ENCODE data around the gene TRIM8. TPM values are rescaled to one million over a fixed set of nuclear protein-coding genes. Genes with fewer than 3 reads are reported as not detected.

The TRIM8 gene
- total RNA-seq, 1 experiment from 2014 or later = 61.4 TPM

DNA sequence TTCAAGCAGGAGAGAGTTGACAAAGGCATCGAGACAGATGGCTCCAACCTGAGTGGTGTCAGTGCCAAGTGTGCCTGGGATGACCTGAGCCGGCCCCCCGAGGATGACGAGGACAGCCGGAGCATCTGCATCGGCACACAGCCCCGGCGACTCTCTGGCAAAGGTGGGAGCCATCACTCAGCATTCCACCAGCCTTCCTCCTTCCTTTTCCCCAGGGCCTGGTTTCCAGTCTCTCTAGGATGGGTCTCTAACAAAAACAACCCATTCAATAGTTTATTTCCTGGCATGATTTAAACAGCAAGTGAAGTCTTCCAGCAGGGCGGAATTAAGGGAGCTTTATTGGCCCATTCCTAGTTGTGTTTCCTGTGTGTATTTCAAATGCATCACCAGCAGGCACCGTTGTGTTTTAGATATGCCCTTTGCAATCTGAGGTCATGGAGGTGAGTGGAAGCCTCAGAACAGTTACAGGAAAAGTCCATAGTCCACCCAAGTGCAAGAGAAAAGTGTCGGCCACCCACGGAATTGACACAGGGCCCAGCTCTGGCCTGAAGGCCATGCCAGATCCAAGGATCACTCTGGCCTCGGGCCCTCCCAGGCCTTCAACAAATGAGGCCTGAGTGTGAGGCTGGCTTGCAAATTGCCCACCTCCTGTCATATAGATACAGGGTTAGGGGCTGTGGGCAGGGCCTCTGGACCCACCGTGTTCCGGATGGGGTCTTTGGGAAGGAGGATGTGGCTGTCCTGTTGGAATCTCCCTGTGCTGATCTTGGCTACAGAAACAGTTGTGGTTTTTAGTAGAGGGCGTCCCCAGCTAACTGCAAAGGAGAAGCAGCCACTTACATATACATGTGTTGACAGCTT is 46.9 kb upstream of the TRIM8 start:
- Histone ChIP-seq H3K36me3 (ENCODE audit: low read depth, low read length) (no peaks in the 10 kb centered on the region), H3K4me3 (ENCODE audit: low read length) (no peak overlapping the region), H2AFZ (ENCODE audit: low read length) (no peak overlapping the region), H3K79me2 (ENCODE audit: low read length) (no peaks in the 10 kb centered on the region), H4K20me1 (ENCODE audit: low read length) (no peaks in the 10 kb centered on the region), H3K9me2 (replicated peaks; ENCODE audit: low read length) (no peaks in the 10 kb centered on the region), H3K9me3 (ENCODE audit: low read length) (no peaks in the 10 kb centered on the region), H3K27ac (ENCODE audit: low read length) (no peak overlapping the region), H3F3A (ENCODE audit: low read length, unreplicated experiment) (no peaks in the 10 kb centered on the region), H3K4me1 (ENCODE audit: insufficient read depth, low read length) (peaks cover 18% of the 10 kb centered on the region), H3K4me2 (ENCODE audit: low read length) (no peak overlapping the region), H3K9ac (ENCODE audit: low read length) (no peak overlapping the region), H3K27me3 (ENCODE audit: low read length) (no peaks in the 10 kb centered on the region)
- no peak for ATAC-seq
- BruUV-seq (replicated peaks) = no TSS peak
- ChIA-PET CTCF (interaction anchor here (0.6 kb wide), 1 partner anchor 88 kb away, joined by 3 read pairs; no protein-coding TSS in a partner anchor), POLR2A (ENCODE audit: unreplicated experiment) (interaction anchor here (0.7 kb wide), 1 partner anchor 69 kb away, joined by 3 read pairs; no protein-coding TSS in a partner anchor)
- no peak for DNase-seq
- TF ChIP-seq, protein P1, sequence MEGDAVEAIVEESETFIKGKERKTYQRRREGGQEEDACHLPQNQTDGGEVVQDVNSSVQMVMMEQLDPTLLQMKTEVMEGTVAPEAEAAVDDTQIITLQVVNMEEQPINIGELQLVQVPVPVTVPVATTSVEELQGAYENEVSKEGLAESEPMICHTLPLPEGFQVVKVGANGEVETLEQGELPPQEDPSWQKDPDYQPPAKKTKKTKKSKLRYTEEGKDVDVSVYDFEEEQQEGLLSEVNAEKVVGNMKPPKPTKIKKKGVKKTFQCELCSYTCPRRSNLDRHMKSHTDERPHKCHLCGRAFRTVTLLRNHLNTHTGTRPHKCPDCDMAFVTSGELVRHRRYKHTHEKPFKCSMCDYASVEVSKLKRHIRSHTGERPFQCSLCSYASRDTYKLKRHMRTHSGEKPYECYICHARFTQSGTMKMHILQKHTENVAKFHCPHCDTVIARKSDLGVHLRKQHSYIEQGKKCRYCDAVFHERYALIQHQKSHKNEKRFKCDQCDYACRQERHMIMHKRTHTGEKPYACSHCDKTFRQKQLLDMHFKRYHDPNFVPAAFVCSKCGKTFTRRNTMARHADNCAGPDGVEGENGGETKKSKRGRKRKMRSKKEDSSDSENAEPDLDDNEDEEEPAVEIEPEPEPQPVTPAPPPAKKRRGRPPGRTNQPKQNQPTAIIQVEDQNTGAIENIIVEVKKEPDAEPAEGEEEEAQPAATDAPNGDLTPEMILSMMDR (conservative IDR thresholded peaks at IDR 0.05; ENCODE audit: low read depth, low read length) = no peak
- no peak for TF ChIP-seq EZH2phosphoT487 (IDR thresholded peaks at IDR 0.05; ENCODE audit: borderline replicate concordance, low read length)
- no peak for TF ChIP-seq EZH2 (IDR thresholded peaks at IDR 0.05; ENCODE audit: low read length, unreplicated experiment)
- intact Hi-C loops (cut with micrococcal nuclease) = loop anchor here (10.0 kb wide), 1 partner anchor 47 kb away; the partner anchor contains the start of gene TRIM8

DNA sequence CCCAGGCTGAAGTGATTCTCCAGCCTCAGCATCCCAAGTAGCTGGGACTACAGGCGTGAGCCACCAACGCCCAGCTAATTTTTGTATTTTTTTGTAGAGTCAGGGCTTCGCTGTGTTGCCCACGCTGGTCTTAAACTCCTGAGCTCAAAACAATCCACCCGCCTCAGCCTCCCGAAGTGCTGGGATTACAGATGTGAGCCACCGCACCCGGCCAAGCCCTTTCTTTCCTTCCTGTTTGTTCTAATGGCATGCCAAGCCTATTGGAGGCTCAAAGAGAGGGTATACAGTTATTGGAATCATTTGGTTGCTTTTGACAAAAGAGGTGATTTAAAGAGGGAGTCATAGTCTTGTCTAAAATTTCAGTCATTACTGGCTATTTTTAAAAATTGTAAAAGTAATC is 46.0 kb upstream of the TRIM8 start:
- no peak overlapping the region for H3K9ac ChIP-seq (ENCODE audit: low read length)
- H3F3A ChIP-seq (ENCODE audit: low read length, unreplicated experiment) = no peaks in the 10 kb centered on the region
- no TSS peak for BruUV-seq (replicated peaks)
- H3K4me3 ChIP-seq (ENCODE audit: low read length) = no peak overlapping the region
- CTCF ChIA-PET = no interaction called here
- H3K4me1 ChIP-seq (ENCODE audit: insufficient read depth, low read length) = peaks cover 11% of the 10 kb centered on the region
- no peaks in the 10 kb centered on the region for H4K20me1 ChIP-seq (ENCODE audit: low read length)
- H2AFZ ChIP-seq (ENCODE audit: low read length) = no peak overlapping the region
- TF ChIP-seq, protein P1 (conservative IDR thresholded peaks at IDR 0.05; ENCODE audit: low read depth, low read length) = no peak
- TF ChIP-seq EZH2 (IDR thresholded peaks at IDR 0.05; ENCODE audit: low read length, unreplicated experiment) = no peak
- no peak for TF ChIP-seq EZH2phosphoT487 (IDR thresholded peaks at IDR 0.05; ENCODE audit: borderline replicate concordance, low read length)
- H3K9me2 ChIP-seq (replicated peaks; ENCODE audit: low read length) = no peaks in the 10 kb centered on the region
- H3K27me3 ChIP-seq (ENCODE audit: low read length) = no peaks in the 10 kb centered on the region
- H3K36me3 ChIP-seq (ENCODE audit: low read depth, low read length) = no peaks in the 10 kb centered on the region
- intact Hi-C loops (cut with micrococcal nuclease) = loop anchor here (10.0 kb wide), 1 partner anchor 47 kb away; the partner anchor contains the start of gene TRIM8
- H3K79me2 ChIP-seq (ENCODE audit: low read length) = no peaks in the 10 kb centered on the region
- no peak overlapping the region for H3K27ac ChIP-seq (ENCODE audit: low read length)
- POLR2A ChIA-PET (ENCODE audit: unreplicated experiment) = no interaction called here
- H3K4me2 ChIP-seq (ENCODE audit: low read length) = no peak overlapping the region
- ATAC-seq (no peak), DNase-seq (no peak)
- no peaks in the 10 kb centered on the region for H3K9me3 ChIP-seq (ENCODE audit: low read length)

All from PC-3 (cell line).